Prostate gland (tissue), 2 donors: ENCODE data around the gene TBL1X.

ENCODE experiments used
- POLR2A ChIP-seq: fragments of 450-650 bp; IDR thresholded peaks from one replicate; pipeline ENCODE4 v1.6.1; 2016; ENCODE audit warnings: antibody characterized with exemption, mild to moderate bottlenecking
- POLR2AphosphoS5 ChIP-seq: sonication (generic); formaldehyde crosslinking; IDR thresholded peaks from one replicate; pipeline ENCODE4 v1.6.1; 2017; ENCODE audit warnings: antibody characterized with exemption
- TF ChIP-seq, protein P1 (sequence below), 4 experiments: fragments of 200-600 bp in 2 of 4; fragments of 450-650 bp in 2 of 4; sonication (generic) in 2 of 4; IDR thresholded peaks; 1 replicate in 3 of 4; 2 replicates in 1 of 4; pipeline ENCODE4 v1.5.1; 2016 to 2019; ENCODE audit warnings: antibody characterized with exemption in 4 of 4, mild to moderate bottlenecking in 2 of 4, moderate library complexity in 2 of 4

DNA sequence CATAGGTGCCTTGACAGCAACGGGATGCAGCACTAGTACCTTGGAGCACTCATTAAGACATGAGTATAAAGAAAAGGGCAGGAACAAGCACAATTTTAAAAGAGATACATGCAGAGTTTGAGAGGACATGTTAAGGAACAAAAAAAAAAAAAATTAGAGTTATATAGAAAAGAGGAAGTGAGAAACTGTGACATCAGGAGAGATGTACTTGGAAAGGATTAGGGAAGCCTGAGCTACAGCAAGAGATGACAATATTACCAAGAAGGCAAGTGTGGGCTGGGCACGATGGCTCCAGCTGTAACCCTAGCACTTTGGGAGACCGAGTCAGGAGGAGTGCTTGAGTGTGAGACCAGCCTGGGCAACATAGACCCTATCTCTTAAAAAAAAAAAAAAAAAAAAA, 263.4 kb downstream of the TBL1X start:
- TF ChIP-seq POLR2A (no peak), POLR2AphosphoS5 (no peak)
- TF ChIP-seq, protein P1, sequence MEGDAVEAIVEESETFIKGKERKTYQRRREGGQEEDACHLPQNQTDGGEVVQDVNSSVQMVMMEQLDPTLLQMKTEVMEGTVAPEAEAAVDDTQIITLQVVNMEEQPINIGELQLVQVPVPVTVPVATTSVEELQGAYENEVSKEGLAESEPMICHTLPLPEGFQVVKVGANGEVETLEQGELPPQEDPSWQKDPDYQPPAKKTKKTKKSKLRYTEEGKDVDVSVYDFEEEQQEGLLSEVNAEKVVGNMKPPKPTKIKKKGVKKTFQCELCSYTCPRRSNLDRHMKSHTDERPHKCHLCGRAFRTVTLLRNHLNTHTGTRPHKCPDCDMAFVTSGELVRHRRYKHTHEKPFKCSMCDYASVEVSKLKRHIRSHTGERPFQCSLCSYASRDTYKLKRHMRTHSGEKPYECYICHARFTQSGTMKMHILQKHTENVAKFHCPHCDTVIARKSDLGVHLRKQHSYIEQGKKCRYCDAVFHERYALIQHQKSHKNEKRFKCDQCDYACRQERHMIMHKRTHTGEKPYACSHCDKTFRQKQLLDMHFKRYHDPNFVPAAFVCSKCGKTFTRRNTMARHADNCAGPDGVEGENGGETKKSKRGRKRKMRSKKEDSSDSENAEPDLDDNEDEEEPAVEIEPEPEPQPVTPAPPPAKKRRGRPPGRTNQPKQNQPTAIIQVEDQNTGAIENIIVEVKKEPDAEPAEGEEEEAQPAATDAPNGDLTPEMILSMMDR (IDR thresholded peaks at IDR 0.05): no peak
